ENCODE data around the gene LAMA2.

Gene LAMA2, protein sequence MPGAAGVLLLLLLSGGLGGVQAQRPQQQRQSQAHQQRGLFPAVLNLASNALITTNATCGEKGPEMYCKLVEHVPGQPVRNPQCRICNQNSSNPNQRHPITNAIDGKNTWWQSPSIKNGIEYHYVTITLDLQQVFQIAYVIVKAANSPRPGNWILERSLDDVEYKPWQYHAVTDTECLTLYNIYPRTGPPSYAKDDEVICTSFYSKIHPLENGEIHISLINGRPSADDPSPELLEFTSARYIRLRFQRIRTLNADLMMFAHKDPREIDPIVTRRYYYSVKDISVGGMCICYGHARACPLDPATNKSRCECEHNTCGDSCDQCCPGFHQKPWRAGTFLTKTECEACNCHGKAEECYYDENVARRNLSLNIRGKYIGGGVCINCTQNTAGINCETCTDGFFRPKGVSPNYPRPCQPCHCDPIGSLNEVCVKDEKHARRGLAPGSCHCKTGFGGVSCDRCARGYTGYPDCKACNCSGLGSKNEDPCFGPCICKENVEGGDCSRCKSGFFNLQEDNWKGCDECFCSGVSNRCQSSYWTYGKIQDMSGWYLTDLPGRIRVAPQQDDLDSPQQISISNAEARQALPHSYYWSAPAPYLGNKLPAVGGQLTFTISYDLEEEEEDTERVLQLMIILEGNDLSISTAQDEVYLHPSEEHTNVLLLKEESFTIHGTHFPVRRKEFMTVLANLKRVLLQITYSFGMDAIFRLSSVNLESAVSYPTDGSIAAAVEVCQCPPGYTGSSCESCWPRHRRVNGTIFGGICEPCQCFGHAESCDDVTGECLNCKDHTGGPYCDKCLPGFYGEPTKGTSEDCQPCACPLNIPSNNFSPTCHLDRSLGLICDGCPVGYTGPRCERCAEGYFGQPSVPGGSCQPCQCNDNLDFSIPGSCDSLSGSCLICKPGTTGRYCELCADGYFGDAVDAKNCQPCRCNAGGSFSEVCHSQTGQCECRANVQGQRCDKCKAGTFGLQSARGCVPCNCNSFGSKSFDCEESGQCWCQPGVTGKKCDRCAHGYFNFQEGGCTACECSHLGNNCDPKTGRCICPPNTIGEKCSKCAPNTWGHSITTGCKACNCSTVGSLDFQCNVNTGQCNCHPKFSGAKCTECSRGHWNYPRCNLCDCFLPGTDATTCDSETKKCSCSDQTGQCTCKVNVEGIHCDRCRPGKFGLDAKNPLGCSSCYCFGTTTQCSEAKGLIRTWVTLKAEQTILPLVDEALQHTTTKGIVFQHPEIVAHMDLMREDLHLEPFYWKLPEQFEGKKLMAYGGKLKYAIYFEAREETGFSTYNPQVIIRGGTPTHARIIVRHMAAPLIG (N-terminal part only)

GRCh38 chr6:128882991-128883611 is at the start of gene LAMA2:
Gene LAMA2 (plus strand): TSS chr6:128883138. CDS start chr6:128883246, 108 bp downstream.
- DNase-seq (ENCODE audit: low read depth) = no peak

- DNase-seq (ENCODE audit: low read depth) = no peak
Measured at GRCh38 chr6:128836761-128837160, 46.2 kb upstream of the LAMA2 start.

- no peak for DNase-seq (ENCODE audit: low read depth)
Measured at GRCh38 chr6:128841518-128841917, 41.4 kb upstream of the LAMA2 start.

DNA sequence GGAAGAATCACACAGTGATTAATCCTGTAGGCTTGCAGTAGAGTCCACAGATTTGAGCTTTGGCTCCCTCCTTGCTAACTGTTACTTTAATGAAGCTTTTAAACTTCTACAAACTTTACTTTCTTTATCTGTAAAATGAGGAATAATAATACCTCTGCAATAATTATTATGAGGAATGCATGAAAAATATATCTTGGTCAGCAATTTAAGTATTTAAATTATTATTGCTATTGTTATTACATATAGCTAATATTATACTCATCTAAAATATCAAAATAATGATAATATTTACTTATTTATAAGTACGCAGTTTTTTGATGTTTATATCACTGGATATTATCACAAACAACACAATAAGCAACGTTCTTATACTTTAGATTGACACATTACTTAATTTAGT is 38.3 kb upstream of the LAMA2 start:
- no peak for DNase-seq (ENCODE audit: low read depth)

GRCh38 chr6:128847431-128848210 is 35.3 kb upstream of the LAMA2 start:
- no peak for DNase-seq (ENCODE audit: low read depth)

DNA sequence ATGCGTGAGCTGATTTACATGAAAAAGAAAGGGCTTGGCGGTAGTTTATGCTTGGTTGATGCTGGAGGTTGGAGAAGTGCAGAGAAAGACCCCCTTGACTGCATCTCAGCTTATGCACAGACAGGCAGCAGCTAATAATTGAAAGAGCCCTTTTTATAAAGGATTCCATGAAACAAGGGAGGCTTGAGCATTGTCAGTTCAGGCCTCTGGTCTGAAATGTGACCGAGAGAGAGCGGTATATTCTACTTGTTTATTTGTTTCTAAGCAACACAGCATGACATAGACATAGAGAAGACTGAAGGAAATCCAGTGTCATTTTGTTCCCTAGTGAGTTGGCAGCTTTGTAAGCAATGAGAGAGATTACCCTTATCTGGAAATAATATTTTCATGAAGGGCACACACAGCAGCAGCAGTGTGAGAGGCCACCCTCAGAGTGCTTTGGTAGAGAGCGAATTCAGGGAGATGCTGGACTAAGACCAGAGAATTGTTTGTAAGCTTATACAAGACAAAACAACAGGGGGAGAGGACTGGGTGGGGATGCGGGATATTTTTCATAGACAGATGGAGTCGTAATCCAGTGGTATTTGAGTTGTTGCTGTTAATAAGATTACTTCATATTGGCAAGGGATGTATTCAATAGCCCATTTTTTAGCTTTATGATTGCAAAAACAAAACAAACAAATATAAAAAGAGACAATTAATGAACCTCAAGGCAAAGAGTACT is 34.6 kb upstream of the LAMA2 start:
- DNase-seq (ENCODE audit: low read depth) = no peak

DNA sequence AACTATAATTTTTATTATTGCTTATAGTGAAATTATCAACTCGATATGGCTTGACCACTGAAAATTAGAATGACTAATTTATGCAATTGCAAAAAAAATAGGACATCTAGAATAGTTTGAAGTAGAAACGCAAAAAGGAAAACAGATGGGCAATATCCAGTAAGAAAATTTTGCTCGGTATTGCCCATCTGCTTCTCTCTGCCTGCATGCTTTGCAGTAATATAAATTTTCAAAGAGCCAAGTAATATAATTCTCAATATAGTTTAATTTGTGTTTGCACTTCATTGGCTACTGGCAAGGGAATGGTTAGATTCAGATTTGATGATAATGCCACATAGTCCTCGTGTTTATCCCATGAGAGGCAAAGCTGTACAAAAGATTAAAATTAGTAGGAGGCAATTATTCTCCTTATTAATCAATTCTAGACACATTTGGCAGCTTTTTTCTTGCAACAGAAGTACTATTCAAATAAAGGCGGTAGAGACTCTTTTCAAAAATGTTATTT is 27.3 kb upstream of the LAMA2 start:
- DNase-seq (ENCODE audit: low read depth) = no peak

- no peak for DNase-seq (ENCODE audit: low read depth)
Measured at GRCh38 chr6:128857806-128858205, 25.1 kb upstream of the LAMA2 start.

GRCh38 chr6:128860782-128861181 is 22.2 kb upstream of the LAMA2 start:
- no peak for DNase-seq (ENCODE audit: low read depth)

DNA sequence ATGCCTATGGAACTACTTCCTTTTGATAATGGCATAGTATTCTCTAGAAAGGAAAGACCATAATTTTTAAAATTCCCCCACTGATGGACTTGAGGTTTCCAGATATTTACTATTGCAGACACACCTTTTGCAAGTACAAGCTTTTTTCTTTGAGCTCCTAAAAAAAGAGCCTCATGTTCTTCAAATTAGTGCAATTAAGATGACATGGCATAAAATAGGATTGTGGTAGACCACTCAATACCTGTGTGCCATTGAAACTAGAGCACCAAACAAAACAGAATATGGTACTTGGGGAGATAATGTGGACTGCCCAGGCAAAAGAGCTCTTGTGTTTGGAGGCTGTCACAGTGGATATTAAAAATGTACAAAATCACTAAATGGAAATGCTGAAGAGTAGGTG is 19.0 kb upstream of the LAMA2 start:
- DNase-seq (ENCODE audit: low read depth) = no peak

- no peak for DNase-seq (ENCODE audit: low read depth)
Measured at GRCh38 chr6:128870746-128871145, 12.2 kb upstream of the LAMA2 start.

DNA sequence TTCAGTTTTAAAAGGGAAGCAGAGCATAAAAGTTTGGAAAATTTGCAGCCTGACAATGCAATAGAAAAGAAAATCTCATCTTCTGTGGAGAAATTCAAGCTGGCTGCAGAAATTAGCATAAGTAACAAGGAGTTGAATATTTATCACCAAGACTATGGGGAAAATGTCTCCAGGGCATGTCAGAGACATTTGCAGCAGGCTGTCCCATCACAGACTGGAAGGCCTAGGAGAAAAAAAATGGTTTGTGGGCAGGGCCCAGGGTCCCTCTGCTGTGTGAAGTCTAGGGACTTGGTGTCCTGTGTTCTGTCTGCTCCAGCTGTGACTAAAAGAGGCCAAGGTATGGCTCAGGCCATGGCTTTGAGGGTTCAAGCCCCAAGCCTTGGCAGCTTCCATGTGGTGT is 8.1 kb upstream of the LAMA2 start:
- no peak for DNase-seq (ENCODE audit: low read depth)

- DNase-seq (ENCODE audit: low read depth) = no peak
Measured at GRCh38 chr6:128882560-128882959, 378 bp upstream of the LAMA2 start.

DNA sequence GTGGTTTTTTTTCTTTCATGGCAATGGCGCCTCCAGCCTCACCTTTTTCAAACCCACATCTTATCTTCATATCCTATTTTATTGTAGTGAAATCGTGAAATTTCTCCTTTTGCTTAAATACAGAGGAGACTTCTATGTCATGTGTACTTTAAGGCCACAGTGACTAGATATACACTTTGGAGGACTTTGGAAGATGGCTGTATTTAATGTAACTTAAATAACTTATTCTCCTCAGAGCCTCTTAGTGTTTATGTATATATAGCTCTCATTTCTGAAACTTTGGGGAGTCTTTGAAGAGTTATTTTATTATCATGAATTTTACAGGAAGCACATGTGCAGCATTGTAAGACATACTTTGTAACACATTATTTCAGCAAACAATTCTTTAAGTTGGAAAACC is 968 bp downstream of the LAMA2 start:
- DNase-seq (ENCODE audit: low read depth) = no peak

- no peak for DNase-seq (ENCODE audit: low read depth)
Measured at GRCh38 chr6:128885381-128885780, 2.4 kb downstream of the LAMA2 start.

DNA sequence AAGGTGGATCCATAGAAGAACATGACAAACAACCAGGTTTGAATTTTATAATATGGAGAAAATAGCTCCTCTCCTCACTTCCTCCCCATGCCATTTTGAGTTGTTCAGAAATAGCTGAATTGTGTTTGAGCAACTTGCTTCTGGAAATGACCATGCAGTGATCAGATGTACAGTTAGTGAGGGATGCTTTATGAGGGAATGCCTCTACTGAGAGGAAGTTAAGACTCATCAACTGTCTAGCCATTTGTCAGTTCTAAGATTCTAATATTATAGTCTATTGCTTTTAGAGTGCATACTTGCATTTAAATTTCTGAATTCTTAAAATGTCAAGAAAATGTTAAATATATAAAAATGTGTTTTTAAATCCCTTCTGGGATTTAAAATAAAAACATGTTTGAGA is 3.8 kb downstream of the LAMA2 start:
- DNase-seq (ENCODE audit: low read depth) = no peak

DNA sequence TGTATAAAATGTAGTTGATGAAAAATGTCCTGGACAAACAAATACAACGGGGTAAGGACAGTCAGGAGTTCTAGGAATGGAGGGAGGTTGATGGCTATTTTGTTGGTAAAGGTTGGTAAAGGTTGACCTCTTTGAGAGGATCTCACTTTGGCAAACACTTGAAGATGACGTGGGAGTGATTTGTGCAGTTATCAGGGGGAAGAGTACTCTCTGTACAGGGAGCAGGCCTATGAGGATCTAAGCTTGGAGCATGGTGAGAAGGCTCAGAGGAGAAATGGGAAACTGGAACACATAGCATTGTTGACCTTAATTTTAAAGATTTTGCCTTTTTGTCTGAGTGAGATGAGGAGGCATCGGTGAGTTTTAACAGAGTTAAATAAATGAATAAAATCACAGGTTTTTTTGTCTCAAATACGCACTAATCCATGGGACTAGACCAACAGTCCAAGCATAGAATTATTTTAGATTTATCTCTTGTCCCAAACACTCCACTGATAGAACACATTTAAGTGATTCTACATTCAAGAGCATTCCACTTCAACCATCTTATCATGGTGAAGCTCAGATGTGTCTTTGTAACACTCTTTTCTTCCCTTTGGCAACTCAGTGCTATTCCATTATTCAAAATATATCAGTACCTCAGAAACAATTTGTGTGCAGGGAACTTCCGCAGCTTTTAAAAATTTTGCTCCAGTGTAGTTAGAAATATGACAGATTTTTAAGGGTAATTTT is 5.7 kb downstream of the LAMA2 start:
- no peak for DNase-seq (ENCODE audit: low read depth)

GRCh38 chr6:128889870-128890269 is 6.9 kb downstream of the LAMA2 start:
- no peak for DNase-seq (ENCODE audit: low read depth)

DNA sequence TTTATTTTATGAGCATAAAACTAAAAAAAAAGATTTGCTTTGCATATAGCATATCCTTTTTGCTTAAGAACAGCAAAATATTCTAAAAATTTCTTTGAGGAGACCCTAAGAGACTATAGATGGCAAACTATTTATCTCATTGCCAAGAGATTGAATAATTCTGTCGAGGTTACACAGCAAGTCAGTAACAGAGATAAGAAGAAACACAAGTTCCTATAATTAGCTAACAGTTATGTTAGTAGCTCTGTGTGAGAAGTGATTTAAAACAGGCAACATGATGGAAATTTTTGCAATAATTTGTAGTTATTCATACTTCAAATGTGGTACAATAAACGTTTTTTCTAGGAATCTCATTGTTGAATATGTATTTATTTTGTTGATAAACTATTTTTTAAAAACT is 9.1 kb downstream of the LAMA2 start:
- no peak for DNase-seq (ENCODE audit: low read depth)

All from HS-5 (cell line).